GM19239 (cell line): ENCODE data around the gene TIAL1.
"Not testable (repeated sequence)": the region's sequence is repeated elsewhere in the genome, so short reads cannot be mapped to it uniquely, and the experiment has no call there.

Experiments
- DNase-seq: peaks from one replicate; pipeline ENCODE4 v3.0.0; 2011; ENCODE audit warnings: low spot score; ENCODE audit not compliant: insufficient read length
- FAIRE-seq: peaks from 2 replicates; lab custom pipeline; 2011; peaks lifted over from hg19 to GRCh38; lab: Jason Lieb, UNC

TIAL1 gene, protein sequence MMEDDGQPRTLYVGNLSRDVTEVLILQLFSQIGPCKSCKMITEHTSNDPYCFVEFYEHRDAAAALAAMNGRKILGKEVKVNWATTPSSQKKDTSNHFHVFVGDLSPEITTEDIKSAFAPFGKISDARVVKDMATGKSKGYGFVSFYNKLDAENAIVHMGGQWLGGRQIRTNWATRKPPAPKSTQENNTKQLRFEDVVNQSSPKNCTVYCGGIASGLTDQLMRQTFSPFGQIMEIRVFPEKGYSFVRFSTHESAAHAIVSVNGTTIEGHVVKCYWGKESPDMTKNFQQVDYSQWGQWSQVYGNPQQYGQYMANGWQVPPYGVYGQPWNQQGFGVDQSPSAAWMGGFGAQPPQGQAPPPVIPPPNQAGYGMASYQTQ

DNA sequence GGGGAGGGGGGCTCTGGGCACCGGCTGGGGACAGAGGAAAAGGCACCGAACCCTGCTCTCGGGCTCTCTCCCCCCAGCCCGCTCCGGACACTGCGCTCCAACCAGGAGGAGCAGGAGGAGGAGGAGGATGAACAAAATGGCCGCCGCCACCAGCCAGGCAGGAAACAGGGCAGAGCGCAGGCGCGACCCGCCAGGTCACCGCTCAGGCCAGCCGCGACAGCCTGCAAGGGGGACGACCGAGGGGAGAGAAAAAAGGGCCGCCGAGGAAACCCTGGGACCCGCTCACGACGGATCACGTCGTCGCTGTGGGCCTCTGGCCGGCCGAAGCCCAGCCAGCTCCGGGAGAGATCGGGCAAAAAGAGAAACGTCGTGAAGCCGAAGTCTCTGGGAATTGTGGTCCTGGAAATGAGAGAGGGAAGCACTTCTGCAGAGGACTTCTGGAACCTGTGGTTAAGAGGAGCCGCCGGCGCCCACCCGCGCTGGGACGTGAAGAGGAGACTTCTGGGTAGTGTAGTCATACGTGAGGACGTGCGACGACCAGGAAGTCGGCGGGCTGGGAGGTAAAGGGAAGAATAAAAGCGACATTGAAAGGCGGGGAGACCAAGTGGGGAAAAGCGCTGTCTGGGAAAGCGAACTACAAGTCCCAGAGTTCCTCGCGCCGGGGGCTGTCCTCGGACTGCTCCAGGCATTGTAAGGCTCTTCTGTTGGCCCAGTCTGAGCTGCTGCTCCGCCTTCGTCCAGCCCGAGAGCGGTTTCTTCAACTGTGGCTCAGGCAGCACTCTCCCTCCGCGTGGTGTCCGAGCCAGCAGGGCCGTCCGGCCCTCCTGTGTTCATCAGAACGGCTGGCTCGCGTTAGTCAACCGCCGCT, at the start of gene TIAL1:
TIAL1 (minus strand) TSS at position 428 of the 868 bp plus-strand sequence. CDS start 499 bp downstream, outside the sequence.
- peak; percentile 100 for FAIRE-seq
- peak; percentile 71 for DNase-seq

DNA sequence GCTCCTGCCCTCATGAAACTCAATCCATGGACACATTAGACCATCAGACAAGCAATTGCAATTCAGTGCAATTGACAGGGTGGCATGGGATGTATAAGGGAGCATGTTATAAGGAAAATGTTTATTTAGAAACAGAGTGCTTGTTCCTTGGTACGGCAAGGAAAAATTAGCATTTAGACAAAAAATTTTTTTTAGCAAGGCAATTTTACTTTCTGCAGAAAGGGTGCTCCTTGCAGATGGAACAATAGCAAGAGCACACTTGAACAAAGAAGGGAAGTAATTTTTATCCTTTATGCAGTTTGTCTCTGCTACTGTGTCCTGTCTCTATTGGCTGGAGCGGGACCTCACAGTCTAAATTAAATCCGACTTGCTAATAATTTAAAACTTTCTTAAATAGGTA, 48.2 kb upstream of the TIAL1 start:
- FAIRE-seq (no peak), DNase-seq (no peak)

DNA sequence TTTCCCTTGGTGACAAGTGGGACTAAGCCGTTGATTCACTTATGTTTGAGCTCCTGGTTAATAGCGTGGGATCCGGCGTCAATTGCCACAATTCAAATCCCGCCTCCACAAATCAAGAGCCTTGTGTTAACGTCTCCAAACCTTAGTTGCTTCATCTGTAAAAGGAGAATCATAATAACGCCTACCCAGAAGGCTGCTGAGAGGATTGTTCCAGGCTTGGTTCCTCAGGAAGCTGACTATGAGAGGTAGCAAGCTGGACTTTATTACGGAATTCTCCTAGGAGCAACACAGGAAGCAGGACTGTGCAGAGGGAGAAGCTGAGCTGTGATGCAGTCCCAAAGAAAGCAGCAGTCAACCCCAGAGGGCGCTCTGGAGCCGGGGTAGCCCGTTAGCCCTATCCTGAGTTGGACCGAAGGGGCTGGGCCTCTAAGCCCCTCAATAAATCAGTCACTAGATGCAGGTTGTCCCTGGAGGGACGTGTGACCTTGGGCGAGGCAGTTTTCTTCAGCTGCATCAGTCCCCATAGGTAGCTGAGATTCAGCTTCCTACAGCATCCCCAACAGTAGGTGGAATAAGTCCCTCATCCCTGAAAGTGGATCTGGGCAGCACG, 47.5 kb upstream of the TIAL1 start:
- no peak for DNase-seq
- FAIRE-seq: no peak

DNA sequence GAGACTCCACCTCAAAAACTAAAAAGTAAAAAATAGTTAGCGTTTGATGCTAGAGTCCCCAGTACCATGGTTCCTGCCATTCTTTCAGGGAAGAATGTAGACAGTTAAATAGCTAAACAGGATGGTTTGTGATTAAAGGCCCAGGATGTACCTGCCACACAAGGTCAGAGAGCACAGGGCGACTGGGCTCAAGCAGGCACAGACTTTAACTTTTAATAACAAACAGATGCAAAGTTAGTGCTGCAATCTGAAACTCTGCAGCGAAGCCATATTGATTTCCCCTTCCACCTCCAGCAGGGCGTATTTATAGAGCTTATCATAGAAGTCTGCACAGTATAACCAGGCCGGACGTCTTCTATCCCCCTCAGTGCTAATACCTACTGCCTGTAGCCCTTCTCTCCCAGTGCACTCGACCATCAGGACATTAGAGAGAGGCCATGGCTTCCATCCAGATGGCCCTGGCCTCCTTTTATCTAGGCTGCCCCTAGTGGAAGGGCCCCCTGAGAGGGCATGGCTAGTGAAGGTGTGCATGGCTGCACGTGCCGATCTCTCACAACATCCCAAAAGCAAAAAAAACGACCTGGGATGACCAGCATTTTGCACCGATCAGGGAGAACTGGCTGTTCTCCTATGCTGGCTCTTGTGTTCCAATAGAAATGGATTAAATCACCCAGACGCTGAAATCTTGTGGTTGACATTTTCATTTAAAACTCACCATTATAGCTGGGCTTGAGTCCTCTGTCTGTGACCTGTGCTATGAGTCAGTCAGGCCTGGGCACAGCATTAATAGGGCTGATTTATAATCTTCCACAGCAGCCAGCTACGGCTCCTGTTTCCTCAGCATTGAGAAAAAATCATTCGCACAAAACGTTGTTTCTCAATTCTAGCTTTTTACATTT, 46.8 kb upstream of the TIAL1 start:
- DNase-seq: no peak

GRCh38 chr10:119642556-119643111, 45.9 kb upstream of the TIAL1 start:
- FAIRE-seq: no peak
- no peak for DNase-seq

More for the DNA sequence above, 46.8 kb upstream of the TIAL1 start:
- no peak for FAIRE-seq

- no peak for FAIRE-seq
- DNase-seq: no peak
Measured at GRCh38 chr10:119640875-119641526, 44.2 kb upstream of the TIAL1 start.

DNA sequence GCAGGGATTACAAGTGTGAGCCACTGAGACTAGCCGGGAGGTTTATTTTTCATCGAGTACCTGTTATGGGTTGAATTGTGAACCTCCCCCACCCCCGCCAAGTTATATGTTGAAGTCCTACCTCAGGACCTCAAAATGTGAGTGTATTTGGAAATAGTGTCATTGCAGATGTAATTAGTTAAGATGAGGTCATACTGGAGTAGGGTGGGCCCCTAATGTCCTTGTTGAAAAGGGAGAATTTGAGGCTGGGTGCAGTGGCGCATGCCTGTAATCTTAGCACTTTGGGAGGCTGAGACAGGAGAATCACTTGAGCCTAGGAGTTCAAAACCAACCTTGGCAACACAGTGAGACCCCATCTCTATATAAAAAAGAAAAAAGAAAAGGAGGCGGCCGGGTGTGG, 43.6 kb upstream of the TIAL1 start:
- FAIRE-seq: no peak

DNA sequence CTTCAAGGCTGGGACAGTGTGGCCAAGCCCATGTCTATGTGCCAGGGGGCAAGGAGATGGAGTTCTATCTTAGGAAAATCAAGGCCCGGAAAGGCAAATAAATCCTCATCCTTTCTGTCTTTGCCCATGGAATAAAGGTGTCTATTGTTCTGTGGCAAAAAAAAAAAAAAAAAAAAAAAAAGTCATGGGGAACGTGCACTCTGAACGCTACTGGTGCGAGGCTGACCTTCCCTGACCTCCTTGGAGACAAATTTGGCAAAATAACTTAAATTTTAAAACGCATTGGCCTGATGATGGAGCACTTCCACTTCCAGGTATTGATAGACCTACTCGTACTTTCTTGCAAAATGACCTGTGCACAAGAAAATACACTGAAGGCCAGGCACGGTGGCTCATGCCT, 42.2 kb upstream of the TIAL1 start:
- DNase-seq: no peak
- no peak for FAIRE-seq

More for the DNA sequence above, 43.6 kb upstream of the TIAL1 start:
- no peak for DNase-seq

DNA sequence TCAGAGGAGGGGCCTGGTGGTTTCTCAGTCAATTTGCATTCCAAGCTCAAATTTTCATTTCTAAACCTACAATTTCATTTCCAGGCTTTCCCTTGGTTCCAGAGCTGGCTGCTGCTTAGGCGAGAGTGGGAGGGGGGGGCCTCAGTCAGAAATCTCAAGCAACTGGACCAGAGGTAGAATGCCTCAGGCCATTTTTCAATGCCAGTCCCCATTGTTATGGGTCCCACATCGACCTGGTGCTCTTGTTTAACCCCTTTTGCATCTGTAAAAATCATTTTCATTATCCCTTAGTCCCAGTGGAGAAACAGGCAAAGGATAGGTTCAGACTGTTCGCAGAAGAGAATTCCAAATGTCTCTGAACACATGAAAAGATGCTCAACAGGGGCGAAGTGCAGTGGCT, 40.9 kb upstream of the TIAL1 start:
- DNase-seq: no peak
- no peak for FAIRE-seq

GRCh38 chr10:119634219-119634544, 37.4 kb upstream of the TIAL1 start:
- no peak for FAIRE-seq
- no peak for DNase-seq

GRCh38 chr10:119633538-119634218, 36.9 kb upstream of the TIAL1 start:
- FAIRE-seq: no peak

DNA sequence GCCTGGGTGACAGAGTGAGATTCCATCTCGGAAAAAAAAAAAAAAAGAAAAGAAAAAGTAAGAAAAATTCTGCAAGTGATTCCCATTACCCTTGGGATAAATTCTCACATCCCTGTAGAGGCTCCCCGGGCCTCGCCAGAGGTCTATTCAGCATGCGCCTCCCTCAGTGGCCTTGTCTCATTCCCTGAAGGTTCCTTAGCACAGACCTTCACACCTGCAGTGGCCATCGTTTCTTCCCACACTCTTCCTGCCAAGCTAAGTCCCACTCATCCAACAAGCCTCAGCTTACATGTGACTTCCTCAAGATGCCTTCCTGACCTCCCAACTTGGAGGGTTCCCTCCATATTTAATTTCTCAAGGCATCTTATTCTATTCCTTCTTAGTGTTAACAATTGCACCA, 33.5 kb upstream of the TIAL1 start:
- FAIRE-seq (no peak), DNase-seq (no peak)

More at GRCh38 chr10:119633538-119634218, 36.9 kb upstream of the TIAL1 start:
- no peak for DNase-seq

- FAIRE-seq (no peak), DNase-seq (no peak)
Measured at GRCh38 chr10:119625570-119626280, 29.0 kb upstream of the TIAL1 start.

GRCh38 chr10:119621078-119621384, 24.3 kb upstream of the TIAL1 start:
- FAIRE-seq (no peak), DNase-seq (no peak)

DNA sequence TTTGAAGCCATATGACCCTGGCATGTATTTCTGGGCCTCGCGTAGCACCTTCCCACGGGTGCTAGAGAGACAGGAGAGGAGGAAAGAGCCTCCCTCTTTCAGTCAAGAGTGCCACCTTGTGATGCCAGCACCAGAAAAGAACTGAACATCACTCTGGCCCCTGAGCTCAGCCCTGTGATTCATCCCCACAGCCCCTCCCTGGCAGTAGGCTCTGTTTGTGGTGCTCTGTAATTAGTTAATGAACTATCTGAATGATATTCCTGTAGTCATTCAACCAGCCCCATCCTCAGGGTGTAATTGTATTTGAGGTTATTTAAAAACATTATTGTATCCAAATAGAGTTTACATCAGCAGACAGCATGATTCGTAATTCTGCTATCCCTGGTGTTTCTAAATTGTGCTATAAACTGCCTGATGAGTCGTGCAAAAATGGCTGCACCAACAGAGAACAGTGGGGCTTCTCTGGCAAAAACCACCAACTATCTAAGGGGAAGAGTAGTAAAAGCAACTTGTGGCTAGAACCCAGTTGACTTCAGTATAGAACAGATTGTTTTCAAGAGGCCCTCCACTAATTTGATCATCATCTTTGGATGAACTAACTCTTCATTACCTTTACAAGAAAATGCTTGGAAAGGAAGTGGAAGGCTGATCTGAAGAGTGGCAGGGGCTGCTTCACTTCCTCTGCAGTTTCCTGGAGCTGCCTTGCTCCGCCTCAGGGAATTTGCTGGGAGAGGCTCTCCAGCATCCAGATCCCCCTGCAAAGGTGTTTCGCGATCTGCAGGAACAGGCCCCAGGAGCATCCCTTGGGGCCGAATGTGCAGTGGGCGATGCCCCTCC, 23.7 kb upstream of the TIAL1 start:
- no peak for DNase-seq
- no peak for FAIRE-seq

GRCh38 chr10:119619811-119620210, 23.0 kb upstream of the TIAL1 start:
- not testable (repeated sequence) for DNase-seq, FAIRE-seq

- no peak for FAIRE-seq
- no peak for DNase-seq
Measured at GRCh38 chr10:119619215-119619614, 22.5 kb upstream of the TIAL1 start.
